ENCODE data around the gene DIAPH3.

- TF ChIP-seq CTCF (IDR thresholded peaks at IDR 0.05; ENCODE audit: control extremely low read depth in 1 of 3, insufficient read depth in 1 of 3, low read depth in 1 of 3, low read length in 3 of 3) (no peak), RXRA (IDR thresholded peaks at IDR 0.05; ENCODE audit: insufficient read depth, low read depth, low read length) (no peak)
Measured at GRCh38 chr13:59846845-59847620, 316.7 kb downstream of the DIAPH3 start.

Data from H1 (cell line).